Cerebellar cortex (tissue), 1 donor: ENCODE data around the gene NRP1.

Experiments
- DNase-seq: peaks from one replicate; pipeline ENCODE4 v3.0.0-alpha.2; 2015; ENCODE audit warnings: low spot score

NRP1 gene

GRCh38 chr10:33290321-33291052 is 44.0 kb downstream of the NRP1 start:
- no peak for DNase-seq

- DNase-seq, result no peak
These were observed 44.7 kb downstream of the NRP1 start for GRCh38 chr10:33289776-33290175.

- no peak for DNase-seq
These were observed 46.3 kb downstream of the NRP1 start for GRCh38 chr10:33288127-33288526.

DNA sequence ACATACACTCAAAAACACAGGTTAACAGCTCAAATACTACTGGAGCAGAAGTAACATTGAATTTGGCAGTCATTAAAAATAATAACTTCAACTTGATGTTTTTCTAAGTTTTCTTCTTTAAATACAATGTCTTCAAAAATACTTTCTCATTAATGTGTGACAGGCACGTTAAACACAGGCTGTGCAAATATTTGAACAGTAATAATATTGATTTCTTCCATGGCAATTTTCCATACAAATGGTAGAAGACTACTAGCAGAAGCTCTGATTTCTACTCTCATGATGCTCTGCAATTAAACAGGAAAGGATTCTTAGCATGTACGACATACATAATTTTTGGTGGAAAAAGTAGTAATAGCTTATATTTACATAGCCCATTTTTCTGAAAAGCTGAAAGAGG is 47.4 kb downstream of the NRP1 start:
- no peak for DNase-seq

- DNase-seq, result no peak
These were observed 48.1 kb downstream of the NRP1 start for GRCh38 chr10:33286157-33286934.

DNA sequence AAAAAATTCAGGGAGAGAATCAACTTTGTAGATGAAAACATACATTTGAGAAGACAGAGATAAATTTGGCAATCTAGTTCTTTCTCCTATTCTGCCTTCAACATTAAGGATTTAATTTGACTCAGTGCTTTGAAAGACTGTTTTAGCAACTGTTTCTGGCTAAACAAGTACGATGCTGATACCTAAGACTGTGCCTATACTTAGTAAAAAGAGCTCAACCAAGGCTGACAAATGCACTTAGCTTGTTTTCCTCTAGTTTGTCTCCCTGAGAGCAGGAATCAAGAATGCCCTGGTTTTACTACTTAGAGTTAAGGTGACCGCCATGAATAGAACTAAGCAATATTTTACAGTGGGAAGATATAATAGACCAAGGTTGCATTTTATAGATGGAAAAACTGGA is 49.5 kb downstream of the NRP1 start:
- DNase-seq, result no peak

DNA sequence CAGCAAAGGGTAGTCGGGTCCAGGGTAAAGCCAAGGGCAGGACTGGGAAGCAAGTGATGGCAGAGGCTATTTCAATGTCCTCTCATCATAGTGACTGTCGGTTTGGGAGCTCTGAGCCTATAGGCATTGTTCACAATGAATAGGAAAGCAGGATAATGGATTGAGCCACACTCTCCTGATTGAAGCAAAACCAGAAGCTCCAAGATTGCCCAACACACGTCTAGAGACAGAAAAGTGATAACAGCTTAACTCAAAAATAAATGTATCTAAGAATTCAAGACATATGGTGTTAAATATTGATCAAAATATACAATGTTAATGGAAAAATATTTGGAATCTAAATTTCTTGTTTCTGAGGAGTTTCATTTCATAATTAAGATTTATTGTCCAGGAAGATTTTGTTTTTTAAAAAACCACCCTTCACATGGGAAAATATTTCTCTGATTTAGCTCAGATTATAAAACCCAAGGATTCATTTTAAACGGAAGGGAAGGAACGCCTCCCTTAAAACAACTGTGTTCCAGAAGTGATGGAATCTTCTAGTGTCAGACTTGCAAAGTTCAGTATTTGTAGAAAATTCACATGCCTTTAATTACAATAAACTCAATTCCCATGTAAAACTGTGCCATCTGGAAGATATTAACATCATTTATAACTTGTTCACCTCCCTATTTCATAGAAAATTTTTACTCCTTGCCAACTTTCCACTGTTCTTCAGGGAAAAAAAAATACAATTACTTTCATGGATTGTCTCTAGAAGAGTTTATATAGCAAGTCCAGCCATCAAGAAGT is 54.5 kb downstream of the NRP1 start:
- no peak for DNase-seq

DNA sequence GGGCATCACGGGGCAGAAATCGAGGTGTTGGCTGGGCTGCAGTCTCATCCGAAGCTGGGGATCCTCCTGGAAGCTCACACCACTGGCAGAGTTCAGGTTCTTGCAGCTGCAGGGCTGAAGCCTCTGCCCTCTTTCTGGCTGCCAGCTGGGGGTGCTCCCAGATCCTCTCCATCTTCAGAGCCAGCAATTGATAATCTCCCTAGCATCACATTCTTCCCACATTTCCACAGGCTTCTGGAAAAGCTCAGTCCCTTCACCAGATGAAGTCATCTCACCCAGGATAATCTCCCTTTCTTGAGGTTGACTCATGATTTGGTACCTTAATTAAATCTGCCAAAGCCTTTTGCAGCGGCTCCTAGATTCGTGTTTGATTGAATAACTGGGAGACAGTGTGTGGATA is 55.2 kb downstream of the NRP1 start:
- no peak for DNase-seq

DNA sequence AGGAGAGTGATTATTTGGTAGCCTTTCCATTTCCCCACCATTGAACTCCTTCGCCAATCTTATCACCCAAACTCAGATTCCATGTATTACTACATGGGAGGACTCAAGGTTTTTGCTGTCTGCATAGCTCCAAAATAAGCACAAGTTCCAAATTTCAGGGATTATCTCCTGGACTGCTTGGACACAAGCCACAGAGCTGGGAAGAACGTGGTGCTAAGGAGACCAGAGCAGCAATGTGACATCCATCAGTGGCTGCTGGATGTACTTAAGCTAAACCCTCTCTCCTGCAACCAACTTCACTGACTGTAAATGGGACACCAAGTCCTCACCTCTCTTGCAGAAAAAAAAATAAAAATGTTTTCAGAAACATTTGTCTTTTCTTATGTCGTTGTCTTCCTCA is 56.3 kb downstream of the NRP1 start:
- no peak for DNase-seq

GRCh38 chr10:33277135-33277536 is 57.3 kb downstream of the NRP1 start:
- DNase-seq, result no peak

GRCh38 chr10:33276282-33276923 is 58.1 kb downstream of the NRP1 start:
- no peak for DNase-seq

DNA sequence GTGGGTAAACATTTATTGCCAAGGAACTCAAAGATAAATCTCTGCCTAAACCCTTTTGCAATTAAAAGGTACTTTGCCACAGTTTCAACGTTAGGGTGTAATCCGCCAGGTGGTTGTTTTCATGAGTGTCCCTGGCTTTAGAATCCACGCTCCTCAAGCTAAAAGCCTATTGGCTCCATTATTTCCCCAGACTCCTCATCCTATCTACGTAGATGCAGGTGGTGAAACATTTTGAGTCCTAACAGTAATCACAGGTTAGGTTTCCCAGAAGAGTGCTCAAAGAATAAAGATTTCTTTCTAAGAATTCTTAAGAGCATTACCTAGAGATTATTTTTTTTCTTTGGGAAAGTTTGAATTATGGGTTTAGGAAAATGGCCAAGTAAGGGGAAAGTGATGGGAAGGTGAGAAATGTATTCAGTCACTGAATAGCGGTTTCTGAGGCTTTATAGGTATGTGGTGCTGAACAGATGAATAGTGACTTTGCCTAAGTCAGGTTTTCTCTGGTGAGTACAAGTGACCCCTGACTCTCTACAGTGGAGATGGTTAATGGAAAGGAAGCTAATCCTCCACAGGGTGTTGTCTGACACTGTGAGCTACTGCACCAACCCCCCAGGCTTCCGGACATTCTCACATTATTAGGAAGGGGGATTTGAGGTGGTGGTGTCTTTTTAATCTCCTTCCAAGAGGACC is 60.2 kb downstream of the NRP1 start:
- DNase-seq, result no peak

DNA sequence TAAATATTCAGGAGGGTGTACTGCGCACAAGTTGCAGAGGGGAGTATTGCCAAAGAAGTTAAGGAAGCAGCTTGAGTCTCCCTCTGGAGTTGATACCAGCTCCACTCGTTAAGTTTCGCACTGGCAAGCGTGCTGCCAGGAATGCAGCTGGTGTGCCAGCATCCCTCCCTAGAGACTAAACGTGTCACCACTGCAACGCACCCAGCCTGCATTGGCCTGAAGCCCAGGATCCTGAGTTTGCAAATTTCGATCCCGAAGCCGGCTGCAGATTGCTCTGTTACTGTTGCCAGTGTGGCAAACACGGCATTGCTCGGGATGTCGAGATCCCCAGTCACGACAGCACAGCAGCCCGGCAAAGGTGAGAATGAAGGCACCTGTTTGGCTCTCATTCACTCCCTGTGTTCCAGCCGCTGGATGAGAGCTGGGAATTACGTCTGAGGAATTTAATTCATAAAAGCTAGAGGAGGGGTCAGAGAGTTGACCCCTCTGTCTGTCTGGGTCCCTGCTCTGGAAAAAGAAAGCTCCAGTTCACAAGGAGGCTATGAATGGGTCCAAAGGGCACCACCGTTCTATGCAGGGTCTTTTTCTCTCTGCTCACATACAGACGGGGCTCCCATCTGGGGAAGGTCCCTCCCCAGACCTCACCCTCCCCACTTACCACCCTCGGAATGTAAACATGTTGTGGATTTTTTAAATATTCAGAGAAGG is 61.0 kb downstream of the NRP1 start:
- no peak for DNase-seq

- no peak for DNase-seq
These were observed 61.8 kb downstream of the NRP1 start for GRCh38 chr10:33272635-33273034.

DNA sequence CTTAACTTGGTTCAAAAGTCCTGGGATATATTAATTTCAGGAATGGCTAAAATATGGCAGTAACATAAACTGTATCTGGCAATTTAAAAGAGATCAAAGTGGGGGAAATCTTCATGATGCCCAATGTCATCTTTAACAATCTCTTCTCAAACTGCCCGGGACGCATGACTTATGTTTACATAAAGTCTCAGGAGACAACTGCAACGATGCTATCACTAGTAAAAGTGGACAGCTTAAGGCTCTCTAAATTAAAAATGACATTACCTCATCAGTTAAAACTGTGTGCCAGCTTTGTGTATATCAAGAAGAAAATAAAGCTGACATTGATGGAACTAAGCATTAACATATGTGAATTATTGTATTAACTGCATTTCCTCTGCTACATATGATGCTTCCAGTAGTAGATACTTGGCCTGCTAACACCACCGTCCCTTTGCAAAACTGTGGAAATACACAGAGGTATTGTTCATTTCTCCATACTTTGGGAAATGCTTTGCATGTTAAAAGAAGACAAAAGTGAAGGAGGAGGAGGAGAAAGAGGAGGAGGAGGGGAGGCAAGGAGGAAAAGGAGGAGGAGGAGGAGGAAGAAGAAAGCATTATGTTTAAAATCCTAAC is 62.4 kb downstream of the NRP1 start:
- no peak for DNase-seq

DNA sequence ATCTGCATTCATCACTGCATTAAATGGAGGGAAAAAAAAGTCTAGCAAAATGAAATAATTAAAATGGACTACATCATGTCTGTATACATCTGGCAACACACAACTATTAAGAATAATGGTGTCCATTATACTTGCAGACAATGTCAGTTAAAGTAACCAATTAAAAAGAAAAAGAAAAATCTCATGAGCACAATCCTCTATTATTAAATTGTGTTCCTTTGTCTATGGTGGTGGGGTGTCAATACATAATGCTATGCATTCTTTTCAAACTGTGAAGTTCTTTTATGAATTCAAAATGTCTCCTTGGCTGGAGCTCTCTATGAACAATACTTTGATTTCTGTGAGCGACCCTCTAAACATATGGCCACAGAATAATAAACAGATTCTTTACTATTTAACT is 63.5 kb downstream of the NRP1 start:
- DNase-seq, result no peak

- DNase-seq, result no peak
These were observed 66.8 kb downstream of the NRP1 start for GRCh38 chr10:33267708-33268107.

- DNase-seq, result no peak
These were observed 68.8 kb downstream of the NRP1 start for GRCh38 chr10:33265621-33266020.

GRCh38 chr10:33263453-33263852 is 71.0 kb downstream of the NRP1 start:
- no peak for DNase-seq

- DNase-seq, result no peak
These were observed 71.6 kb downstream of the NRP1 start for GRCh38 chr10:33262871-33263270.
